ENCODE data around the gene GIMD1.
A peak's percentile ranks its signal among the peaks of the same experiment; 100 is the strongest.
"Not testable (repeated sequence)": the region's sequence is repeated elsewhere in the genome, so short reads cannot be mapped to it uniquely, and the experiment has no call there.

Gene GIMD1

DNA sequence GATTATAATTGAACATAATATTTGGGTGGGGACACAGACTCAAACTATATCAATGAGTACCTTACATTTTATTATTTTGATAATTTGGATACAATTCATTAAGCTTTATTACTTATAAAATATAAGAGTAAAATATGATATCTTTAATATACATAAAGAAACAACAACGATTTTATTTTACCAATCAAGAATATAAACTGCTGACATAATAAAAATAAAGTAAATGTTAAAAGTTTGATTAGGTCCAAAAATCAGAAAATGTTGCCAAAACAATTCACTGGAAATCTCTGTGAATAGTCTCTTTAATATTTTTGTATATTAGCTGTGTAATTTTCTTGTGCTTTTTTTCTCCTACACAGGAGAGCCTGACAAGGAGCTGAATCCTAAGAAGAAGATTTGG is 21.4 kb downstream of the GIMD1 start:
- peak; percentile 55 for FAIRE-seq

DNA sequence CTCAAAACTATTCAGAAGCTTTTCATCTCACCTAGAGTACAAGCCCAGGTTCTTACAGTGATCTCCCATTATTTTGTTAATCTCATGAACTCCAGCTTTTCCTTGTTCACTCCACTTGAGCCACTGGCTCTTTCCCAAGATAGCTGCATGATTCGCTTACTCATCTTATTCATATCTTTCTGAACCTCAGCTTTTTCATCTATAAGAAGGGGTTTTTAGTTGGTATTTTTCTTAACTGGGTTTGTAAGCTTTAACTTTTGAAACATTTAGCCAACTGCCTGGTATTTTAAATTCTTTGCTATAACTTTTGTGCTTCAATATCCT is 24.0 kb downstream of the GIMD1 start:
- no peak for FAIRE-seq

DNA sequence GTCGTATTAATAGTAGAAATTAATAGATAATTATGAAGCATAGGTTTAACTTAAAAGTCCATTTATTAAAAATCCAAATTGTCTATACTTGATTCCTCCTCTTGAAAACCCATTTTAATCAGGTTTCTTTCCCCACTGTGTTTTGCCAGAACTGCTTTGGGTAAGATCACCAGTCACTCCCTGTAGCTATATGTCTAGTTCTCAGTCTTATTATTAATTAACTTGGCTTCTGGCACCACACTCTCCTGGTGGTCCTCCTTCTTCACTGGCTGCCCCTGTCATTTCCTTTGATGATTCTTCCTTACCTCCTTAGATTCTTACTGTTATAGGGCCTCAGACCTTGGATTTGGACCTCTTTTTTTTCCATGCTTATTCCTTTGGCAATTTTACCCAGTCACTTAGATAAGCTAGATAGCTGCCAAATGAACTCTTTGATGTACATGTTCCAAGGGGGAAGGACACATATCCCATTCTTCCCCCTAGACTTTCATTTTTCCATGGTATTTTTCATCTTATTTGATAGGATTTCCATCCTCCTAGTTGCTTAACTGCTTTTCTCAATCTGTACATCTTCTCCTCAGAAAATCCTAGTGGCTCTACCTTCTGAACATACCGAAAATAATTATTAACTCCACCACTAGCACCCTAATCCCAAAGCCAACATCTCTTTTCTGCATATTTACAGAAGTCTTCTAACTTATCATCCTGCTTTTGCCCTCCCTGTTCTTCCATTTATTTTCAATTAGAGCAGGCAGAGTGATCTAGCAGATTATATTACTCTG is 24.5 kb downstream of the GIMD1 start:
- no peak for FAIRE-seq

DNA sequence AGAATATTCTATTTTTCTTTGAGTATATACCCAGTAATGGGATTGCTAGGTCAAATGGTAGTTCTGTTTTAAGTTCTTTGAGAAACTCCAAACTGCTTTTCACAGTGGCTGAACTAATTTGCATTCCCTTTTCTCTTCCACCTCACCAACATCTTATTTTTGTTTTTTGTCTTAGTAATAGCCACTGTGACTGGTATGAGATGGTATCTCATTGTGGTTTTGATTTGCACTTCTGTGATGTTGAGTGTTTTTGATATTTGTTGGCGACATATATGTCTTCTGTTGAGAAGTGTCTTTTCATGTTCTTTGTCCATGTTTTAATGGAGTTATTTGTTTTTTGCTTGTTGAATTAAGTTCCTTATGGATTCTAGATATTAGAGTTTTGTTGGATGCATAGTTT is 27.8 kb downstream of the GIMD1 start:
- FAIRE-seq: no peak

DNA sequence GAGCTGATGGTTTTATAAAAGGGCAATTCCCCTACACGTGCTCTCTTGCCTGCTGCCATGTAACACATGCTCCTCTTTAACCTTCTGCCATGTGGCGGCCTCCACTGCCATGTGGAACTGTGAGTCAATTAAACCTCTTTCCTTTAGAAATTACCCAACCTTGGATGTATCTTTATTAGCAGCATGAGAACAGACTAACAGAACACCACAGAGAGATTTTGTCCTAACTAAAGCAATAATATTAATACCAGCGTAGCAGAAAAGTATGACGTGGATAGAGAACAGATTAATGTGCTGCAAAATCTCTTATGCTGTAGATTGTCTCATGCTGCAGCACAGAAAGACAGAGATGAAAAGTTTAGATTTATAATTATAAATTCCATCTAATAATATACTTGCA is 29.1 kb downstream of the GIMD1 start:
- FAIRE-seq: no peak

DNA sequence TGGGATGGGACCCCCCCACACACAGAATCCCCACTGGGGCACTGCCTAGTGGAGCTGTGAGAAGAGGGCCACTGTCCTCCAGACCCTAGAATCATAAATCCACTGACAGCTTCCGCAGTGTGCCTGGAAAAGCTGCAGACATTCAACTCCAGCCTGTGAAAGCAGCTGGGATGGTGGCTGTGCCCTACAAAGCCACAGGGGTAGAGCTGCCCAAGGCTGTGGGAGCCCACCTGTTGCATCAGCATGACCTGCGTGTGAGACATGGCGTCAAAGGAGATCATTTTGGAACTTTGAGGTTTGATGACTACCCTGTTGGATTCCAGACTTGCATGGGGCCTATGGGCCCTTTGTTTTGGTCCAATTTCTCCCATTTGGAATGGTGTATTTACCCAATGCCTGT is 29.9 kb downstream of the GIMD1 start:
- no peak for FAIRE-seq

DNA sequence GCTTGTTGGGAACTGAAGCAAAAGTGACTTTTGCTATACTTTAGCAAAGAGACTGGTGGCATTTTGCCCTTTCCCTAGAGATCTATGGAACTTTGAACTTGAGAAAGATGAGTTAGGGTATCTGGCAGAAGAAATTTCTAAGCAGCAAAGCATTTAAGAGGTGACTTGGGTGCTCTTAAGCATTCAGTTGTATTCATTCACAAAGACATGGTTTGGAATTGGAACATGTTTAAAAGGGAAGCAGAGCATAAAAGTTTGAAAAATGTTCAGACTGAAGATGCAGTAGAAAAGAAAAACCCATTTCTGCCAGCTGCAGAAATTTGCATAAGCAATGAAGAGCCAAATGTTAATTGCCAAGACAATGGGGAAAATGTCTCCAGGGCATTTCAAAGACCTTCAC is 30.7 kb downstream of the GIMD1 start:
- FAIRE-seq: no peak

DNA sequence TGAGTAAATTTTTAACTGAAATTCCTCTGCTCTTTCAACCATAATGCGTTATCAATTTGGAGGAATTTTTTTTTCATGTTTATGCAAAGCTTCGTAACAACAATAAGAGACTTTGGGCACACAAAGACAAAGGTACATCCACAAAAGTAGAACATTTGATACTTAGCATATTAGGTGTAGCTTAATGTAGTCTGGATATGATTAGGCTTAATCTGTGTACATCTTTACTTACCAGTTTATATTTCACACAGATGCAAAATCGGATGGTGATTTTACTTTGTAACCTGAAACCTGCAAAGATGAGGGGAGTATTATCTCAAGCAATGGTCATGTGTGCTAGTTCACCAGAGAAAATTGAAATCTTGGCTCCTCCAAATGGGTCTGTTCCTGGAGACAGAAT is 32.0 kb downstream of the GIMD1 start:
- FAIRE-seq: no peak

DNA sequence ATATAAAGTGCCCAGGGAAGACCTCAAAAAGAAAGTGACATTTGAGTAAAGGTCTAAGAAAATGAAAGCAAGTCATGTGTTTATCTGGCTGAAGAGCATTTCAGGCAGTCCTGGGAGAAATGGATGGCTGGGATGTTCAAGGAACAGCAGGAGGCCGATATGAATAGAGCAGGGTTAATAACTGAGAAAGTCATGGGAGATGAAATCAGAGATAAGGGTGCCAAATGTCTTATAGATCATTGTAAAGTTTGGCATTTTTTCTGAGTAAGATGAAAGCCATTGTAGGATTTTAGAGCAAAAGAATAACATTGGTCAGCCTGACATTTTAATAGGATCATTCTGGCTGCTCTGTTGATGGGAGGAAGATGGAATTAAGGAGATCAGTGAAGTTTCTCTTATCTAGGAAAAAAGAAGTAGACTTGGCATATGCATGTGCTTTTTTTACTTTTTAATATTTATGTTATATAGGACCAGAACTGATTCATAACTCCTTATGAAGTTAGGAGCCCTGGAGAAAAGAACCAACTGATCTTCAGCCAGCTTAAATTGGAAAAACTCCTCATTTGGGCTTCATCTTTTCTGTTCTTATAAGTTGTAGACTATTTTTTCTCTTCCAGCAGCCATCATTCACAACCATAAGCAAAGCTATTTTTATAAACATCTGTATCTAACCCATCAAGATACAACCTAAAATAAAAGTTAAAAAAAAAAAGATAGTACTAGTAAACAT is 33.7 kb downstream of the GIMD1 start:
- FAIRE-seq: no peak

DNA sequence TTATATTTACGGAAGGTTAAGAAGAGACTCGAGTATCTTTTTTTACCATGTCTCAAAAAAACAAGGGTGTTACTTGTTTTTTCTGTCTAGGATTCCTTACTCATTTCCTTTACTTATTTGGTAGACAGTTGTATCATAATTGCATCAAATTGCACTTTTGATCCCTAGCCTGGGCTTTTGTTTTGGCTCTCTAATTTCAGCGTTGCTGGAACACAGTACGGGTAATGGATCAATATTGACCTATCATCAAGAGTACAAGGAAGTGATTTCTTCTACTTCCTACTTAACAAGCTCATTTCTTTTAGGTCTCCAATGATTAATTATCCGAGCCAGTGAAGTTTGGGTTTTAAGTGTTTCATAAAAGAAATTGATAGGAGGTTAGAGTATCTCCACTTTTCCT is 35.4 kb downstream of the GIMD1 start:
- FAIRE-seq: no peak

DNA sequence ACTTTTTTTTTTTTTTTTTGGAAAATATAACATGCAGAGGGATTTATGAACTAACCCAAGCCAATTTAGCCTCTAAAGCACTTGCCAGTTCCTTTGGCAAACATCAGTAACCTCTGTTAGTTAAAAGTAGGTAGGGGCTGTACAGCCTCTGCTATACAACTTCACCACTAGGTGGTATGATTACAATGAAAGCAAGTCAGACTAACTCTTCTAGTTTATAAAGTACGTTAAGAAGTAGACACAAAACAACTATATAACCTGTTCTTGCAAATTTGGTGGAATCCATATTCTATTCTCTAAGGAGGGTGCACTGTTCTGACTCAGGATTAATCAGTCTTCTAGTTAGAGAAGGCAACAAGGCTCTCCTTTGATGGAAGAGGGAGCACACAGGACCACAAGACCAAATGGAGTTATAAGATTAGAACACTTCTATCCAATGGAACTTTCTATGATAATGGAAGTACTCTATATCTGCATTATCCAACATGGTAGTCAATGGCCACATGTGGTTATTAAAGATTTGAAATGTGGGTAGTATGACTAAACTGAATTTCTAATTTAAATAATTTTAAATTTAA is 39.4 kb downstream of the GIMD1 start:
- peak; percentile 94 for FAIRE-seq

DNA sequence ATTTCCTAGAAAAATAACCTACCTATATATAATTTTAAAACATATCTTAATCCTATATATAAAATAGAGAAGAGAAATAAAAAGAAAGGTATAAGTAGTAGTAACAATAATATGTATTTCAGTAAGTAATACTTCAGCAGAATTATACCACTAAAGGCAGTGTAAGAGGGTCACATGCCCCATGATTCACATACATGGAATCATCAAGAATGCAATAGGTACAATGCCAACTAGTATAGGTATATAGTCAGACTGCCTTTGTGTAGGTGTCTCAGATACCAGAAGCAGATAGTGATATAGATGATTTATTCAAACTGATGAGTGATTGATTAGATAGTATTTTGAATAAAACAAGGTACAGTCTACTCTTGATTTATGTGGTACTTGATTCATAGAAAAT is 42.8 kb downstream of the GIMD1 start:
- FAIRE-seq: peak; percentile 23

DNA sequence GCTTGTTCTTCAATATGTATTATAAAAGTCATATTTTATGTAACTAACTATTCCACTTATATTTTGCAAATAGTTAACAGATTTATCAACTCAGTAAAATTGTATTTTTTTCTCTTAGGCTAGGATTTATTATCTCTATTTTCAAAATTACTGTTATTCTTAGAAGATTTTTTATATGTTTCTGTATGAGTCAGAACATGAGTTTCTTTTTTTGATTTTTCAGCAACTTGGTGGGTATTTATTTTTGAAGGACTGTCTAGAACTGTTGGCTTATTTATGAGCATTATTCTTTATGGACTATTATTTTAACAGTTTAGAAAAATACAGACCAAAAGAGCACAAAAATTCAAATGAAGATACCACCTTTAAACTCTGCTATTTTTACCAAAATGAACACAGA is 45.5 kb downstream of the GIMD1 start:
- peak; percentile 93 for FAIRE-seq

DNA sequence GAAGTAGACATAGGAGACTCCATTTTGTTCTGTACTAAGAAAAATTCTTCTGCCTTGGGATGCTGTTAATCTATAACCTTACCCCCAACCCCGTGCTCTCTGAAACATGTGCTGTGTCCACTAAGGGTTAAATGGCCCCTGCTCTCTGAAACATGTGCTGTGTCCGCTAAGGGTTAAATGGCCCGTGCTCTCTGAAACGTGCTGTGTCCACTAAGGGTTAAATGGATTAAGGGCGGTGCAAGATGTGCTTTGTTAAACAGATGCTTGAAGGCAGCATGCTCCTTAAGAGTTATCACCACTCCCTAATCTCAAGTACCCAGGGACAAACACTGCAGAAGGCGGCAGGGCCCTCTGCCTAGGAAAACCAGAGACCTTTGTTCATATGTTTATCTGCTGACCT is 46.8 kb downstream of the GIMD1 start:
- FAIRE-seq: not testable (repeated sequence)

DNA sequence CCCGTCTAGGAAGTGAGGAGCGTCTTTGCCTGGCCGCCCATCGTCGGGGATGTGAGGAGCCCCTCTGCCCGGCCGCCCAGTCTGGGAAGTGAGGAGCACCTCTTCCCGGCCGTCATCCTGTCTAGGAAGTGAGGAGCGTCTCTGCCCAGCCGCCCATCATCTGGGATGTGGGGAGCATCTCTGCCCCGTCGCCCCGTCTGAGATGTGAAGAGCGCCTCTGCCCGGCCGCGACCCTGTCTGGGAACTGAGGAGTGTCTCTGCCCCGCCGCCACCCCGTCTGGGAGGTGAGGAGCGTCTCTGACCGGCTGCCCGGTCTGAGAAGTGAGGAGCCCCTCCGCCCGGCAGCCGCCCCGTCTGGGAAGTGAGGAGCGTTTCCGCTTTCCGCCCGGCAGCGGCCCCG is 47.4 kb downstream of the GIMD1 start:
- not testable (repeated sequence) for FAIRE-seq

DNA sequence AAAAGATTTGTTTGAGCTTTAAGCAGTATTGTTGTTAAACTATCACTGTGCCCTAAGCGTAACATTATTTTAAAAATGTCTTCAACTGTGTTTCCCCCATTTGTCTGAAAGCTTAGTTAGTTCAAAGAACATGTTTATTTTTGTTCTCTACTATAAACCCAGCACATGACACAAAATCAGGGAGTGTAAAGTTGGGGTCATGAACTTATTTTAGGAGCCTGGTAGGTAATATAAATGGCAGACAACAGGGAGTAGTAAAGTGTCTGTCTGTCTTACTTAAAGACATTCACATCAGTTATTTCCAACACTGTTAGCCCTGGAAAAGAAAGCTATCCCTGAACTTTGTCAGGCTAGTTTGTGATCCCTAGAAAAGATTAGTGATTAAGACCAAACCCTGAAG is 48.3 kb downstream of the GIMD1 start:
- FAIRE-seq: no peak

DNA sequence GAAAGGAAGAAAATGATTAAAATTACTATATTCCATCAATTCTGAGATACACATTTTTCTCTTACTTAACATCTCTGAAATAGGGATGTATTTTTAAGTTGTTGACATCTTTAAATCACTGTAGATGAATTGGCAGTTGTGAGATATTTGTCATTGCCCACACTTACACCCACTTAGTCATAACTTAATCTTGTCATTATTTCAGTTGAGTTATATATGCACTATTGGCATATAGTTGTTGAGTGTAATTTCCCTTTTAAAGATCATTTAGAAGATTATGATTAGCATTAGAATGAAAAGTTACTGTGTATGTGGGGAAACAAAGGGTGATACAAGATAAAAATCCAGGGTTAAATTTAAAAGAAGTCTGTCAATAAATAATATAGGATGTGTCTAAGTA is 50.1 kb downstream of the GIMD1 start:
- no peak for FAIRE-seq

DNA sequence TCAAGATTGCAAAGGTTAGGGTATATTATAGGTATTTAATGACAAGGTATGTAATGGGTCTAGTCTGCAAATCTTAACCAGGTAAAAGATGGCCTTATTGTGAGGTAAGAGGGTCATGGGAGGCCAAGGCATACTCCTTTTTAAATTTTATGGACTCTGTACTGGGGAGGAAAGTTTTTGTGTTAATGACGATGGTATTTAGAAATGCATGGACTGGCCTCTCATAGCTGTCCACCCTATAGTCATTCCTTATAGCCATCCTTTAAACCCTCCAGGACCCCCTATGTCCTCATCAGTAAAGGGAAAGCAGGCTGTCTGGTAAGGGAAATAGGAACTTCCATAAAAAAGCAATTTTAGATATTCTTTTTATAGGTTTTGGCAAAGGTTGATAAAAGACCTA is 50.8 kb downstream of the GIMD1 start:
- FAIRE-seq: no peak

DNA sequence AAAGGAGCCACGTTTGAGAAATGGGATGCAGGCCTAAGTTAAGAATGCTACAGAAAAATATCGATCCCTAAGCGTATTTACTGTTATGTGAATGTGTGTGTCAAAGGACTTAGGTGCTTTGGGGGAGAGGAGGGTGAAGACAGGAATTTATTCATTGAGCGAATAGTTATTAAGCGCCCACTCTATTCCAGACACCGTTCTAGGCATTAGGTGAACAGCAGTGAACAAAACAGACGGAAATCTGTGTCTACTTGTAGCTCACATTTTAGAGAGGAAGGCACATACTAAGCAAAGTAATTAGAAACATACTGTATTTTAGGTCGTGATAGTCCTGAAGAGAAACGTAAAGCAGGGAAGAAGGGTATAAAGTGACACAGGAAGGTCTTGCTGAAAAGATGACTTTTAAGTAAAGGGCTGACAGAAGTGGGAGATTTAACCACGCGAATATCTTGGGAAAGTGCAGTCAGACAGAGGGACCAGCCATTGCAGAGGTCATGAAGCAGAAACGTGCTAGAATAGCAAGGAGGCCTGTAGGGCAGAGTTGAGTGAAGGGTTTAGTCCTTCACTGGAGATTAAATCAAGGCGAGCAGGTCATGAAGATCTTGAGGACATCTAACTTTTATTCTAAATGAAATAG is 51.7 kb downstream of the GIMD1 start:
- no peak for FAIRE-seq

DNA sequence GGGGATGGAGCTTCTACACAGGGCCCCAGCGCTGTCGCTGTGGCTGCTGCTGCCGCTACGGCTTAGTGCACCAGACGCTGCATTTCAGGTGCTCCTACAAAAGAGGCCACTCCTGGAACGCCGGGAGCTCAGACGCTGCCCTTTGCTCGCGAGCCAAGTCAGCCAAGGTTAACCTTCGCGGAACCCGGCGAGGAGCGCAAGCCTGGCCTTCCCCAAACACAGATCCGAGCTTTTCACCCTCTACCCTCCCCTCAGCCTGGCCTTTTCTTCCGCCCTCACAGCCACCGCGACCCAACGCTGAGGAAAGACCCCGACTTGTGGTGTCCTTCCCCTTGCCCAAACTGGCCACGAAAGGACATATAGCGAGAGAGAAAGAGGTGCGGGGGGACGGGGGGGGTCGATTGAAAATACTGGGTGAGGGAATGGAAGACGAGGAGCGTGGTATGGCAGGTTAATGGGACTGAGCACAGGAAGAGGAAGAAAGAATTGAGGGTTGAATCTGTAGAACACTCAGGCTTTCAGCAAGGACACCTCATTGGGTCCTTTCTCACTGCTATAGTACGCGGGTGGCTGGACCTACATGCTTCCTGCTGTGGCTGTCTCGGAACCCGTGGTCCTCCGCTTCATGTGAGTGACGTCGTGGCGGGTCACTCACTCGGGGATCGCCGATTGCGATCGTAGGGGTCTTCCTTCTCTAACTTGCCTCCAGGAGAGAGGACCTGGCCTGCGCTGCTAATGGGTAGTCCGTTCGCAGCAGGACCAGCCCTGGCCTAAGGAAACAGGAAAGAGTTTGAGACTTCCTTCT is 52.4 kb downstream of the GIMD1 start, which contains the start of the genes AIMP1 and TBCK:
Gene AIMP1 (plus strand): TSS at position 583 of the 805 bp plus-strand sequence. CDS start 8,460 bp downstream, outside the sequence.
Gene TBCK (minus strand): TSS at position 242 of the 805 bp plus-strand sequence. CDS start 7,249 bp downstream, outside the sequence.
- peak; percentile 71 for FAIRE-seq

DNA sequence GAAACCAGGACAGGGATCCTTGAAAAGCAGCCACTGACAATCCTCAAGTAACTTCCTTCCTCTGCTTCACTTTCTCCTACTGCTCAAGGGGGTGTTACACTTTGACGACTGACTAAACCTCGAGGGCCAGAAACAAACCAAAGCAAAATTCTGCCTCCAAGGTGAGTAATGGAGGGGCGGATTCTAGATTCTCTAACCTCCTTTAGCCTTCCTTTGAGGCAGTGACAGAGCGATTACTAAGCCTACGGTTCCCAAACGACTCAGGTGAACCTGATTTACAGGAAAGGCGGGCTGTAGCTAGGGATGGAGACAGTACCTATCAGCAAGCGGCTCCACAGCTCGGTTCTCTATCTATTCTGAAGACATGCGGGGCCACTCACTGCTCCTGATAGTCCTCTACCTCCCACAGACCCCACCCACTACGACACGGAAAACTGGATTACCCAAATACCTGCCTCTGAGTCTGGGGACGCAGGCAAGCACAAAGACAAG is 53.1 kb downstream of the GIMD1 start:
- FAIRE-seq: no peak

DNA sequence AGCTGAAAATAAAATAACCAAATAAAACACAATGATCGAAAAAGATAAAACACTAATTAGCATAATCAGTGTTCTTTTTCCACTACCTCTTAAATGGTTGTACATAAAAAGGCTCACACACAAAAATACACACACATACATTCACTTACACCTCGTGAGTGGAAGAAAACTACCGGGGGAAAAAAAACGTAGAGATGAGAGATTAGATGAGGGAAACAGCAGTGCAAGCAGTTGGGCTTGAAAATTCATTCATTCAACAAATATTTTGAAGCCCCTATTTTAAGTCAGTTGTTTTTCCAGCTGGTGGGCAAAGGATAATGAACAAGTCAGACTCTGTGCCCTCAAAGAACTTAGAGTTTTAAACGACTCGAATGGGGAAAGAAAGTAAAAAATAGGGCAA is 53.6 kb downstream of the GIMD1 start:
- no peak for FAIRE-seq
